H9 (cell line): ENCODE results near the gene TTLL9. TPM values are rescaled to one million over a fixed set of nuclear protein-coding genes. Genes with fewer than 3 reads are reported as not detected.

Source experiments
- DNase-seq: peaks from one replicate; pipeline ENCODE4 v3.0.0-alpha.2; 2017
- H2AFZ ChIP-seq: one replicate; pipeline ENCODE4 v1.6.1; 2013; ENCODE audit warnings: mild to moderate bottlenecking, low read length, control low read depth, moderate library complexity
- H2AK5ac ChIP-seq: 2 replicates; pipeline ENCODE4 v1.6.1; 2013; ENCODE audit warnings: low read length, control low read depth, mixed read lengths; ENCODE audit not compliant: insufficient read length
- H2BK120ac ChIP-seq: one replicate; pipeline ENCODE4 v1.6.1; 2013; ENCODE audit warnings: low read depth, mild to moderate bottlenecking, low read length, control low read depth, inconsistent platforms; ENCODE audit not compliant: poor library complexity, severe bottlenecking
- H2BK12ac ChIP-seq: 2 replicates; pipeline ENCODE4 v1.6.1; 2013; ENCODE audit warnings: low read length, control low read depth, mixed read lengths, low read depth; ENCODE audit not compliant: insufficient read length
- H2BK15ac ChIP-seq: 2 replicates; pipeline ENCODE4 v1.6.1; 2013; ENCODE audit warnings: low read depth, low read length, control low read depth
- H2BK20ac ChIP-seq: one replicate; pipeline ENCODE4 v1.6.1; 2013; ENCODE audit warnings: low read depth, mild to moderate bottlenecking, low read length, control low read depth, inconsistent platforms; ENCODE audit not compliant: poor library complexity, severe bottlenecking
- H2BK5ac ChIP-seq: 2 replicates; pipeline ENCODE4 v1.6.1; 2013; ENCODE audit warnings: low read length, control low read depth, mixed read lengths; ENCODE audit not compliant: insufficient read length
- H3K14ac ChIP-seq: 2 replicates; pipeline ENCODE4 v1.6.1; 2013; ENCODE audit warnings: low read length, control low read depth; ENCODE audit not compliant: insufficient read depth
- H3K18ac ChIP-seq: 2 replicates; pipeline ENCODE4 v1.6.1; 2013; ENCODE audit warnings: low read depth, mild to moderate bottlenecking, mixed read lengths, low read length, control low read depth; ENCODE audit not compliant: insufficient read length
- H3K23ac ChIP-seq: 2 replicates; pipeline ENCODE4 v1.6.1; 2013; ENCODE audit warnings: low read length, control low read depth, mixed read lengths, low read depth; ENCODE audit not compliant: insufficient read length
- H3K23me2 ChIP-seq: 2 replicates; pipeline ENCODE4 v1.6.1; 2013; ENCODE audit warnings: low read depth, mild to moderate bottlenecking, mixed read lengths, low read length, control low read depth; ENCODE audit not compliant: insufficient read length, poor library complexity, severe bottlenecking
- H3K27ac ChIP-seq: 2 replicates; pipeline ENCODE4 v1.5.1; 2013; ENCODE audit warnings: low read length, control low read depth, mixed read lengths, low read depth; ENCODE audit not compliant: insufficient read length
- H3K27me3 ChIP-seq: 2 replicates; pipeline ENCODE4 v1.6.1; 2013; ENCODE audit warnings: low read length, control low read depth, inconsistent platforms; ENCODE audit not compliant: insufficient read depth
- H3K4ac ChIP-seq: 2 replicates; pipeline ENCODE4 v1.6.1; 2013; ENCODE audit warnings: low read depth, mild to moderate bottlenecking, control low read depth, inconsistent platforms, low read length, moderate library complexity
- H3K4me1 ChIP-seq: 2 replicates; pipeline ENCODE4 v1.6.1; 2013; ENCODE audit warnings: low read length, control low read depth, inconsistent platforms; ENCODE audit not compliant: insufficient read depth
- H3K4me2 ChIP-seq: 2 replicates; pipeline ENCODE4 v1.6.1; 2013; ENCODE audit warnings: low read length, control low read depth, mixed read lengths; ENCODE audit not compliant: insufficient read length, insufficient read depth
- H3K56ac ChIP-seq: 2 replicates; pipeline ENCODE4 v1.6.1; 2013; ENCODE audit warnings: low read depth, mild to moderate bottlenecking, mixed read lengths, low read length, control low read depth; ENCODE audit not compliant: insufficient read length
- H3K79me1 ChIP-seq: 2 replicates; pipeline ENCODE4 v1.6.1; 2013; ENCODE audit warnings: low read depth, mild to moderate bottlenecking, moderate library complexity, low read length, control low read depth, inconsistent platforms; ENCODE audit not compliant: insufficient read depth, poor library complexity, severe bottlenecking
- H3K79me2 ChIP-seq: 2 replicates; pipeline ENCODE4 v1.6.1; 2013; ENCODE audit warnings: low read length, control low read depth, inconsistent platforms; ENCODE audit not compliant: insufficient read depth
- H3K9ac ChIP-seq: 2 replicates; pipeline ENCODE4 v1.6.1; 2013; ENCODE audit warnings: low read length, control low read depth, mixed read lengths; ENCODE audit not compliant: insufficient read length; ENCODE audit errors: extremely low read depth
- H3K9me3 ChIP-seq: one replicate; pipeline ENCODE4 v1.6.1; 2013; ENCODE audit warnings: low read depth, low read length, inconsistent platforms; ENCODE audit not compliant: control insufficient read depth
- H3T11ph ChIP-seq: one replicate; pipeline ENCODE4 v1.6.1; 2013; ENCODE audit warnings: mild to moderate bottlenecking, low read length, control low read depth, inconsistent platforms
- H4K20me1 ChIP-seq: one replicate; pipeline ENCODE4 v1.6.1; 2013; ENCODE audit not compliant: control insufficient read depth, insufficient read length, insufficient read depth
- H4K5ac ChIP-seq: 2 replicates; pipeline ENCODE4 v1.6.1; 2013; ENCODE audit warnings: low read depth, mild to moderate bottlenecking, mixed read lengths, low read length, control low read depth; ENCODE audit not compliant: insufficient read length
- H4K8ac ChIP-seq: replicated peaks from 2 replicates; pipeline ENCODE4 v1.6.1; 2013; ENCODE audit warnings: low read length, control low read depth, mixed read lengths, low read depth; ENCODE audit not compliant: insufficient read length
- H4K91ac ChIP-seq: 2 replicates; pipeline ENCODE4 v1.6.1; 2013; ENCODE audit warnings: low read depth, mild to moderate bottlenecking, moderate library complexity, mixed read lengths, low read length, control low read depth; ENCODE audit not compliant: insufficient read length
- H3K27ac Mint-ChIP-seq, 3 experiments: 2 replicates in 2 of 3; 3 replicates in 1 of 3; pipeline ENCODE4 v1.8.0; 2020 to 2021; ENCODE audit warnings: mixed read lengths in 3 of 3, mild to moderate bottlenecking in 1 of 3, moderate library complexity in 1 of 3
- H3K27me3 Mint-ChIP-seq: 2 replicates; pipeline ENCODE4 v1.8.0; 2021; ENCODE audit warnings: low read depth, mild to moderate bottlenecking, moderate library complexity, mixed read lengths
- H3K36me3 Mint-ChIP-seq, 3 experiments: 2 replicates in 2 of 3; 3 replicates in 1 of 3; pipeline ENCODE4 v1.8.0; 2020 to 2021; ENCODE audit warnings: low read depth in 3 of 3, mixed read lengths in 3 of 3; ENCODE audit not compliant: insufficient read depth in 1 of 3
- H3K4me1 Mint-ChIP-seq, 2 experiments: 2 replicates each; pipeline ENCODE4 v1.8.0; 2020; ENCODE audit warnings: mixed read lengths in 2 of 2
- H3K4me3 Mint-ChIP-seq, 2 experiments: 2 replicates in 1 of 2; 3 replicates in 1 of 2; pipeline ENCODE4 v1.8.0; 2020 to 2021; ENCODE audit warnings: mild to moderate bottlenecking in 2 of 2, mixed read lengths in 2 of 2, moderate library complexity in 1 of 2
- H3K9me3 Mint-ChIP-seq, 2 experiments: 2 replicates in 1 of 2; 3 replicates in 1 of 2; pipeline ENCODE4 v1.8.0; 2020; ENCODE audit warnings: mild to moderate bottlenecking in 2 of 2, mixed read lengths in 2 of 2, moderate library complexity in 1 of 2
- CTCF ChIP-seq: fragments of 200-600 bp; sonication (generic); conservative IDR thresholded peaks from 3 replicates; pipeline ENCODE4 v1.8.0; 2021; ENCODE audit warnings: antibody characterized with exemption, mild to moderate bottlenecking
- WGBS: extraction: QIAGEN DNeasy Blood & Tissue Kit; methylation state at CpG from one replicate; pipeline ENCODE4 v1.1.7; 2013; ENCODE audit warnings: missing lambda C conversion rate, low lambda C conversion rate, mixed read lengths; ENCODE audit not compliant: insufficient read length; ENCODE audit errors: extremely low coverage; 5-methylcytosine and 5-hydroxymethylcytosine counted together
- total RNA-seq: library from RNA; stranded (reverse); gene quantifications from 2 replicates; pipeline ENCODE4 v1.2.1, GENCODE V29; 2021

The TTLL9 gene
- total RNA-seq, 1 experiment from 2014 or later: 0.20 TPM

- Histone ChIP-seq H3K4me1 (no peaks in the 10 kb centered on the region), H2AFZ (no peak overlapping the region), H2BK120ac (no peak overlapping the region), H3K4me2 (no peak overlapping the region), H2AK5ac (no peak overlapping the region), H3K9ac (no peak overlapping the region), H3K27me3 (0 out of 2 replicates have a peak, but pooled peaks cover 2% of the 10 kb centered on the region), H3K9me3 (no peaks in the 10 kb centered on the region), H3K14ac (no peak overlapping the region), H3T11ph (no peak overlapping the region), H3K23me2 (no peaks in the 10 kb centered on the region), H3K18ac (no peak overlapping the region), H2BK20ac (no peak overlapping the region), H4K5ac (no peak overlapping the region), H4K20me1 (peaks cover 3% of the 10 kb centered on the region), H4K8ac (no peak overlapping the region), H3K79me1 (no peaks in the 10 kb centered on the region), H3K4ac (no peak overlapping the region), H3K23ac (no peak overlapping the region), H4K91ac (no peak overlapping the region), H3K79me2 (no peaks in the 10 kb centered on the region), H3K27ac (no peak overlapping the region), H2BK5ac (no peak overlapping the region), H2BK15ac (no peak overlapping the region), H2BK12ac (no peak overlapping the region), H3K56ac (no peak overlapping the region)
- Mint-ChIP-seq H3K27ac (no peak overlapping the region), H3K36me3 (no peaks in the 10 kb centered on the region), H3K4me3 (no peak overlapping the region), H3K4me1 (peaks cover 19 to 21% of the 10 kb centered on the region in 2 experiments), H3K27me3 (peaks cover 10% of the 10 kb centered on the region), H3K9me3 (no peaks in the 10 kb centered on the region)
- TF ChIP-seq CTCF: no peak
- WGBS: no CpG with 5 or more reads among the region's 14 CpGs
- no peak for DNase-seq
These were observed 64.1 kb downstream of the TTLL9 start for GRCh38 chr20:31934491-31934890.
